Measurements from ENCODE around the gene PRRC2B.
"Not testable (repeated sequence)": the region's sequence is repeated elsewhere in the genome, so short reads cannot be mapped to it uniquely, and the experiment has no call there.

Gene PRRC2B

GRCh38 chr9:131448818-131449217 is 54.9 kb downstream of the PRRC2B start:
- Histone ChIP-seq H3K36me3 (ENCODE audit: insufficient read depth, insufficient read length, low read length) (peaks cover 84% of the 10 kb centered on the region), H3K4me1 (ENCODE audit: insufficient read depth, insufficient read length) (peaks cover 2% of the 10 kb centered on the region), H3K4me3 (ENCODE audit: insufficient read length, low read depth) (no peak overlapping the region), H3K27me3 (ENCODE audit: insufficient read depth, insufficient read length) (no peaks in the 10 kb centered on the region), H3K9ac (ENCODE audit: insufficient read length, low read depth) (no peak overlapping the region), H3K9me3 (ENCODE audit: insufficient read depth, low read length) (no peaks in the 10 kb centered on the region)
- TF ChIP-seq ZNF274 (IDR thresholded peaks at IDR 0.05; ENCODE audit: low read depth, low read length) (no peak), SUZ12 (IDR thresholded peaks at IDR 0.05; ENCODE audit: extremely low read depth, insufficient read depth, insufficient read length) (no peak), YY1 (IDR thresholded peaks at IDR 0.05; ENCODE audit: insufficient read depth, insufficient read length) (no peak)
- no peak for DNase-seq (ENCODE audit: low read depth, low spot score)

GRCh38 chr9:131449276-131449675 is 55.4 kb downstream of the PRRC2B start:
- no peaks in the 10 kb centered on the region for H3K9me3 ChIP-seq (ENCODE audit: insufficient read depth, low read length)

GRCh38 chr9:131454028-131454427 is 60.1 kb downstream of the PRRC2B start:
- Histone ChIP-seq H3K4me3 (ENCODE audit: insufficient read length, low read depth) (no peak overlapping the region), H3K9ac (ENCODE audit: insufficient read length, low read depth) (no peak overlapping the region), H3K4me1 (ENCODE audit: insufficient read depth, insufficient read length) (no peaks in the 10 kb centered on the region), H3K9me3 (ENCODE audit: insufficient read depth, low read length) (no peaks in the 10 kb centered on the region), H3K27me3 (ENCODE audit: insufficient read depth, insufficient read length) (no peaks in the 10 kb centered on the region), H3K36me3 (ENCODE audit: insufficient read depth, insufficient read length, low read length) (peaks cover 76% of the 10 kb centered on the region)
- TF ChIP-seq SUZ12 (IDR thresholded peaks at IDR 0.05; ENCODE audit: extremely low read depth, insufficient read depth, insufficient read length) = no peak
- TF ChIP-seq YY1 (IDR thresholded peaks at IDR 0.05; ENCODE audit: insufficient read depth, insufficient read length) = no peak
- no peak for TF ChIP-seq ZNF274 (IDR thresholded peaks at IDR 0.05; ENCODE audit: low read depth, low read length)
- DNase-seq (ENCODE audit: low read depth, low spot score) = no peak

More at GRCh38 chr9:131449276-131449675, 55.4 kb downstream of the PRRC2B start:
- Histone ChIP-seq H3K36me3 (ENCODE audit: insufficient read depth, insufficient read length, low read length) (peaks cover 84% of the 10 kb centered on the region), H3K9ac (ENCODE audit: insufficient read length, low read depth) (no peak overlapping the region), H3K4me1 (ENCODE audit: insufficient read depth, insufficient read length) (peaks cover under 1% of the 10 kb centered on the region), H3K4me3 (ENCODE audit: insufficient read length, low read depth) (no peak overlapping the region), H3K27me3 (ENCODE audit: insufficient read depth, insufficient read length) (no peaks in the 10 kb centered on the region)
- no peak for DNase-seq (ENCODE audit: low read depth, low spot score)
- TF ChIP-seq ZNF274 (IDR thresholded peaks at IDR 0.05; ENCODE audit: low read depth, low read length) (no peak), SUZ12 (IDR thresholded peaks at IDR 0.05; ENCODE audit: extremely low read depth, insufficient read depth, insufficient read length) (no peak), YY1 (IDR thresholded peaks at IDR 0.05; ENCODE audit: insufficient read depth, insufficient read length) (no peak)

- peaks cover 76% of the 10 kb centered on the region for H3K36me3 ChIP-seq (ENCODE audit: insufficient read depth, insufficient read length, low read length)
- not testable (repeated sequence) for H3K9ac ChIP-seq (ENCODE audit: insufficient read length, low read depth); DNase-seq (ENCODE audit: low read depth, low spot score)
These were observed 61.8 kb downstream of the PRRC2B start for GRCh38 chr9:131455655-131456054.

GRCh38 chr9:131457746-131458145 is 63.9 kb downstream of the PRRC2B start:
- DNase-seq (ENCODE audit: low read depth, low spot score) = no peak
- TF ChIP-seq SUZ12 (IDR thresholded peaks at IDR 0.05; ENCODE audit: extremely low read depth, insufficient read depth, insufficient read length) (no peak), YY1 (IDR thresholded peaks at IDR 0.05; ENCODE audit: insufficient read depth, insufficient read length) (no peak), ZNF274 (IDR thresholded peaks at IDR 0.05; ENCODE audit: low read depth, low read length) (no peak)
- no peaks in the 10 kb centered on the region for H3K27me3 ChIP-seq (ENCODE audit: insufficient read depth, insufficient read length)
- H3K4me3 ChIP-seq (ENCODE audit: insufficient read length, low read depth) = no peak overlapping the region
- no peaks in the 10 kb centered on the region for H3K4me1 ChIP-seq (ENCODE audit: insufficient read depth, insufficient read length)
- H3K36me3 ChIP-seq (ENCODE audit: insufficient read depth, insufficient read length, low read length) = peaks cover 79% of the 10 kb centered on the region
- no peak overlapping the region for H3K9ac ChIP-seq (ENCODE audit: insufficient read length, low read depth)
- no peaks in the 10 kb centered on the region for H3K9me3 ChIP-seq (ENCODE audit: insufficient read depth, low read length)

More at GRCh38 chr9:131455655-131456054, 61.8 kb downstream of the PRRC2B start:
- not testable (repeated sequence) for H3K9me3 ChIP-seq (ENCODE audit: insufficient read depth, low read length); H3K4me1 ChIP-seq (ENCODE audit: insufficient read depth, insufficient read length); H3K4me3 ChIP-seq (ENCODE audit: insufficient read length, low read depth); H3K27me3 ChIP-seq (ENCODE audit: insufficient read depth, insufficient read length)

GRCh38 chr9:131459056-131459455 is 65.2 kb downstream of the PRRC2B start:
- TF ChIP-seq ZNF274 (IDR thresholded peaks at IDR 0.05; ENCODE audit: low read depth, low read length) (no peak), YY1 (IDR thresholded peaks at IDR 0.05; ENCODE audit: insufficient read depth, insufficient read length) (no peak), SUZ12 (IDR thresholded peaks at IDR 0.05; ENCODE audit: extremely low read depth, insufficient read depth, insufficient read length) (no peak)
- no peaks in the 10 kb centered on the region for H3K9me3 ChIP-seq (ENCODE audit: insufficient read depth, low read length)
- no peak overlapping the region for H3K4me3 ChIP-seq (ENCODE audit: insufficient read length, low read depth)
- H3K9ac ChIP-seq (ENCODE audit: insufficient read length, low read depth) = no peak overlapping the region
- H3K27me3 ChIP-seq (ENCODE audit: insufficient read depth, insufficient read length) = no peaks in the 10 kb centered on the region
- H3K4me1 ChIP-seq (ENCODE audit: insufficient read depth, insufficient read length) = no peaks in the 10 kb centered on the region
- no peak for DNase-seq (ENCODE audit: low read depth, low spot score)
- peaks cover 83% of the 10 kb centered on the region for H3K36me3 ChIP-seq (ENCODE audit: insufficient read depth, insufficient read length, low read length)

GRCh38 chr9:131461166-131461565 is 67.3 kb downstream of the PRRC2B start:
- H3K27me3 ChIP-seq (ENCODE audit: insufficient read depth, insufficient read length) = no peaks in the 10 kb centered on the region
- H3K4me3 ChIP-seq (ENCODE audit: insufficient read length, low read depth) = no peak overlapping the region
- peaks cover 89% of the 10 kb centered on the region for H3K36me3 ChIP-seq (ENCODE audit: insufficient read depth, insufficient read length, low read length)
- TF ChIP-seq SUZ12 (IDR thresholded peaks at IDR 0.05; ENCODE audit: extremely low read depth, insufficient read depth, insufficient read length) (no peak), ZNF274 (IDR thresholded peaks at IDR 0.05; ENCODE audit: low read depth, low read length) (no peak)
- DNase-seq (ENCODE audit: low read depth, low spot score) = no peak
- H3K9me3 ChIP-seq (ENCODE audit: insufficient read depth, low read length) = no peaks in the 10 kb centered on the region
- no peak overlapping the region for H3K9ac ChIP-seq (ENCODE audit: insufficient read length, low read depth)
- H3K4me1 ChIP-seq (ENCODE audit: insufficient read depth, insufficient read length) = no peaks in the 10 kb centered on the region
